GM12873 (cell line): ENCODE results near the gene FBXO48.

Source experiments
- TF ChIP-seq, protein P1 (sequence below): IDR thresholded peaks from 2 replicates; pipeline ENCODE4 v1.5.1; 2012; ENCODE audit warnings: low read depth, mild to moderate bottlenecking, moderate library complexity, low read length, control low read depth; ENCODE audit not compliant: insufficient read depth; ENCODE audit errors: missing control alignments

FBXO48 gene

DNA sequence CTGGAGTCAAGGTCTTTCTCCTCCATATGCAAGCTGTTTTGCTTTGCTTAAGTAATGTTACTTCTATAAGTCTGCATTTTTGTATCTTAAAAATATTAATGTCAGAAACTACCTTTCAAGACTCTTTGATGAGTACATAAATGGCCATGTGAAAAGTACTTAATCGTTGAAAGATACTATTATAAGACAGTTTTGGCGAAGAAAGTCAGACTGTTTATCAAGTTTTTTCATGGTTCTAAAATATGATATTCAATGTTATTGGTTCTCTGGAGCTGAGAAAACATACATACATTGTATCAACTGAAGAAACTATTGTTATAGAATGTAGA is 25.1 kb downstream of the FBXO48 start:
- TF ChIP-seq, protein P1, sequence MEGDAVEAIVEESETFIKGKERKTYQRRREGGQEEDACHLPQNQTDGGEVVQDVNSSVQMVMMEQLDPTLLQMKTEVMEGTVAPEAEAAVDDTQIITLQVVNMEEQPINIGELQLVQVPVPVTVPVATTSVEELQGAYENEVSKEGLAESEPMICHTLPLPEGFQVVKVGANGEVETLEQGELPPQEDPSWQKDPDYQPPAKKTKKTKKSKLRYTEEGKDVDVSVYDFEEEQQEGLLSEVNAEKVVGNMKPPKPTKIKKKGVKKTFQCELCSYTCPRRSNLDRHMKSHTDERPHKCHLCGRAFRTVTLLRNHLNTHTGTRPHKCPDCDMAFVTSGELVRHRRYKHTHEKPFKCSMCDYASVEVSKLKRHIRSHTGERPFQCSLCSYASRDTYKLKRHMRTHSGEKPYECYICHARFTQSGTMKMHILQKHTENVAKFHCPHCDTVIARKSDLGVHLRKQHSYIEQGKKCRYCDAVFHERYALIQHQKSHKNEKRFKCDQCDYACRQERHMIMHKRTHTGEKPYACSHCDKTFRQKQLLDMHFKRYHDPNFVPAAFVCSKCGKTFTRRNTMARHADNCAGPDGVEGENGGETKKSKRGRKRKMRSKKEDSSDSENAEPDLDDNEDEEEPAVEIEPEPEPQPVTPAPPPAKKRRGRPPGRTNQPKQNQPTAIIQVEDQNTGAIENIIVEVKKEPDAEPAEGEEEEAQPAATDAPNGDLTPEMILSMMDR = no peak

DNA sequence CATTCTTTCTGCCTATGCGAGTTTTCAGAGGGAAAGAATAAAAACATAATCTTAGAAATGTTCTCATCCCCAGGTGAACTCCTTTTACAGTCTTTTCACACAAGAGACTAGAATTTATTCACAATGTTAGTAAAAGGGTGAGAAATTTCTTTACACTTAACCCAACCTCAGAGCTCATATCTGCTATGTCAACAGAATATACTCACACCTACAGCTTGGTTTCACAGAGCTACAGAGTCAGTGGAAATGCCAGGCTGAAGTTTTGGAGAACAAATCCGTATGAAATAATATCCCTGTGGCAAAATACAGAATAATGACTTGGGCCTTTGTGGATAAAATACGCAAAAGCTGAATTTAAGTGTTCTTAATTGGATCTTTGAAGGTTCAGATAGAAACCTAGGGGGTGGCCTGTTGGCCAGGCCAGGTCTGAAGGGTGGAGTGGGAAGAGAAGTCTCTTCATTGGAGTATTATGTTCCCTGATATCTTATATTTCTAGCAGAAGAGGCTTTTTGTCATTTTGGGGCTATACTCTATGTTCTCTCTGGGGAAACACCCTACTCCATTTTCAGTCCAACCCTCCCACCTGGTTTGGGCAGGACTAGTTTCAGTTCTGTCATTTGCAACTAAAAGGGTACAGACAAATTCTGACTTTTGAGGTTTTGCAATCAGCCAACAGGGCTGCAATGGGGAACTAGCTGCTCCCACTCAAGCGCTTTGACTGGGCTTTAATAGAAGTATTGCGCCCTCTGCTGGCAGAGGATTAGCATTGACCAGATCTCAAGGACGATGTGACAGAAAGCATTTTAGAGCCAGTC is 25.7 kb downstream of the FBXO48 start:
- TF ChIP-seq, protein P1 = peak; percentile 86

GRCh38 chr2:68438455-68439303 is 28.4 kb downstream of the FBXO48 start:
- TF ChIP-seq, protein P1 = no peak

DNA sequence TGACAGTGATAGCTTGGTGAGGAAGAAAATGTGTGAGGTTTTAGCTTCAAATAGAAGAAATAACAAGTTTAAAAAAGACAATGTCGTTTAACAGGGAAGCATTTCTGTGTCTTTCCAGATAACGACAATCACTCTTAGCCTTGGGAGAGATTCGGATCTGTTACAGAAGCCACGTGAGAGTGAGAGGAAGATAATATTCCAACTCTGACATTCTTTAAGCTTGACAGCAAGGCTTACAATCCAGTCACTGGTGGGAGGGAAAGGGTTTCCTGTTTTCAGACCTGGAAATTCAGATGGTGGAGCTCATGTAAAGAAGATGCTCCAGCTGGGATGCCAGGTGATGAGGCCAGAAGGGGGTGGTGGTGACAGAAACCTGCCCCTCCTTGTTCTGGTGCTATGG is 30.8 kb downstream of the FBXO48 start:
- TF ChIP-seq, protein P1 = no peak

- TF ChIP-seq, protein P1 = no peak
Observed at GRCh38 chr2:68435615-68436014, 31.5 kb downstream of the FBXO48 start.

DNA sequence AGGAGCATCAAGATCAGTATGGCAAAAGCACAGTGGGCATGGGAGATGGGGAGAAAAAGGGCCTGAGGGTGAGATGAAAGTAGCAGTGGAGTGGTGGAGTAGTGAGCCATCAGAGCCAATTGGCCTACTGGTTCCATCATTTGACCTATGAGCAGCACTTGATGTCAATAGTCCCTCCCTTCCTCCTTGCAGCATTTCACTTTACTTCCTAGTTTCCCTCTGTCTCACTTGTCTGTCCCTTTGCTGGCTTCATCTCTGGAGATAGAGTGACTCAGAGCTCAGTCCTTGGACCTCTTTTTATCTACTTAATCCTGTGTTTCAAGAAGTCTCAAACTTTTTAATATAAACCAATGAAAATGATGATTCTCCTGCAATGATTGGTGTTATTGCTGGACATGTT is 32.1 kb downstream of the FBXO48 start:
- TF ChIP-seq, protein P1 = no peak
